Measurements from ENCODE around the gene SHANK3.
A peak's percentile ranks its signal among the peaks of the same experiment; 100 is the strongest.
"Not testable (repeated sequence)": the region's sequence is repeated elsewhere in the genome, so short reads cannot be mapped to it uniquely, and the experiment has no call there.

The SHANK3 gene

GRCh38 chr22:50633086-50633485, 39.5 kb upstream of the SHANK3 start:
- H3K36me3 ChIP-seq (ENCODE audit: control insufficient read depth, insufficient read depth, low read length, severe bottlenecking): no peaks in the 10 kb centered on the region
- H3K4me1 ChIP-seq (ENCODE audit: control insufficient read depth, insufficient read depth, low read length): peaks cover 6% of the 10 kb centered on the region
- H3K9ac ChIP-seq (ENCODE audit: low read length): no peak overlapping the region
- no peak for DNase-seq (ENCODE audit: low read depth)
- H3K4me3 ChIP-seq (ENCODE audit: low read length): no peak overlapping the region
- peaks cover 4% of the 10 kb centered on the region for H3K27me3 ChIP-seq (replicated peaks; ENCODE audit: control insufficient read depth, insufficient read depth, low read length)
- H3K9me3 ChIP-seq (ENCODE audit: control insufficient read depth, low read length): no peaks in the 10 kb centered on the region

- Histone ChIP-seq H3K36me3 (ENCODE audit: control insufficient read depth, insufficient read depth, low read length, severe bottlenecking) (no peaks in the 10 kb centered on the region), H3K9me3 (ENCODE audit: control insufficient read depth, low read length) (no peaks in the 10 kb centered on the region), H3K4me1 (ENCODE audit: control insufficient read depth, insufficient read depth, low read length) (peaks cover 1% of the 10 kb centered on the region), H3K27me3 (replicated peaks; ENCODE audit: control insufficient read depth, insufficient read depth, low read length) (peaks cover 4% of the 10 kb centered on the region), H3K4me3 (ENCODE audit: low read length) (no peak overlapping the region), H3K9ac (ENCODE audit: low read length) (no peak overlapping the region)
- DNase-seq (ENCODE audit: low read depth): no peak
Observed at GRCh38 chr22:50633771-50634170, 38.9 kb upstream of the SHANK3 start.

- no peak overlapping the region for H3K4me3 ChIP-seq (ENCODE audit: low read length)
- H3K4me1 ChIP-seq (ENCODE audit: control insufficient read depth, insufficient read depth, low read length): no peaks in the 10 kb centered on the region
- no peak for DNase-seq (ENCODE audit: low read depth)
- peaks cover 4% of the 10 kb centered on the region for H3K27me3 ChIP-seq (replicated peaks; ENCODE audit: control insufficient read depth, insufficient read depth, low read length)
- H3K9me3 ChIP-seq (ENCODE audit: control insufficient read depth, low read length): no peaks in the 10 kb centered on the region
- H3K9ac ChIP-seq (ENCODE audit: low read length): no peak overlapping the region
- H3K36me3 ChIP-seq (ENCODE audit: control insufficient read depth, insufficient read depth, low read length, severe bottlenecking): no peaks in the 10 kb centered on the region
Observed at GRCh38 chr22:50635591-50635990, 37.0 kb upstream of the SHANK3 start.

GRCh38 chr22:50640296-50640695, 32.3 kb upstream of the SHANK3 start:
- H3K36me3 ChIP-seq (ENCODE audit: control insufficient read depth, insufficient read depth, low read length, severe bottlenecking); H3K9ac ChIP-seq (ENCODE audit: low read length); H3K4me3 ChIP-seq (ENCODE audit: low read length); H3K9me3 ChIP-seq (ENCODE audit: control insufficient read depth, low read length); DNase-seq (ENCODE audit: low read depth): not testable (repeated sequence)
- Histone ChIP-seq H3K4me1 (ENCODE audit: control insufficient read depth, insufficient read depth, low read length) (peaks cover 17% of the 10 kb centered on the region), H3K27me3 (replicated peaks; ENCODE audit: control insufficient read depth, insufficient read depth, low read length) (peaks cover 25% of the 10 kb centered on the region)

GRCh38 chr22:50640857-50641647, 31.6 kb upstream of the SHANK3 start:
- H3K4me1 ChIP-seq (ENCODE audit: control insufficient read depth, insufficient read depth, low read length): peaks cover 17% of the 10 kb centered on the region
- DNase-seq (ENCODE audit: low read depth): no peak
- H3K27me3 ChIP-seq (replicated peaks; ENCODE audit: control insufficient read depth, insufficient read depth, low read length): peaks cover 32% of the 10 kb centered on the region
- no peak overlapping the region for H3K4me3 ChIP-seq (ENCODE audit: low read length)
- H3K9ac ChIP-seq (ENCODE audit: low read length): no peak overlapping the region
- no peaks in the 10 kb centered on the region for H3K36me3 ChIP-seq (ENCODE audit: control insufficient read depth, insufficient read depth, low read length, severe bottlenecking)
- no peaks in the 10 kb centered on the region for H3K9me3 ChIP-seq (ENCODE audit: control insufficient read depth, low read length)

- DNase-seq (ENCODE audit: low read depth): peak; percentile 52
- Histone ChIP-seq H3K9me3 (ENCODE audit: control insufficient read depth, low read length) (no peaks in the 10 kb centered on the region), H3K4me1 (ENCODE audit: control insufficient read depth, insufficient read depth, low read length) (peaks cover 17% of the 10 kb centered on the region), H3K4me3 (ENCODE audit: low read length) (no peak overlapping the region), H3K9ac (ENCODE audit: low read length) (no peak overlapping the region), H3K27me3 (replicated peaks; ENCODE audit: control insufficient read depth, insufficient read depth, low read length) (peaks cover 40% of the 10 kb centered on the region), H3K36me3 (ENCODE audit: control insufficient read depth, insufficient read depth, low read length, severe bottlenecking) (no peaks in the 10 kb centered on the region)
Observed at GRCh38 chr22:50641696-50642607, 30.7 kb upstream of the SHANK3 start.

- H3K9ac ChIP-seq (ENCODE audit: low read length); H3K36me3 ChIP-seq (ENCODE audit: control insufficient read depth, insufficient read depth, low read length, severe bottlenecking); DNase-seq (ENCODE audit: low read depth); H3K9me3 ChIP-seq (ENCODE audit: control insufficient read depth, low read length); H3K4me3 ChIP-seq (ENCODE audit: low read length): not testable (repeated sequence)
- Histone ChIP-seq H3K27me3 (replicated peaks; ENCODE audit: control insufficient read depth, insufficient read depth, low read length) (peaks cover 40% of the 10 kb centered on the region), H3K4me1 (ENCODE audit: control insufficient read depth, insufficient read depth, low read length) (peaks cover 17% of the 10 kb centered on the region)
Observed at GRCh38 chr22:50643021-50643820, 29.4 kb upstream of the SHANK3 start.

- not testable (repeated sequence) for H3K4me3 ChIP-seq (ENCODE audit: low read length); H3K9me3 ChIP-seq (ENCODE audit: control insufficient read depth, low read length); DNase-seq (ENCODE audit: low read depth); H3K36me3 ChIP-seq (ENCODE audit: control insufficient read depth, insufficient read depth, low read length, severe bottlenecking); H3K9ac ChIP-seq (ENCODE audit: low read length)
- Histone ChIP-seq H3K4me1 (ENCODE audit: control insufficient read depth, insufficient read depth, low read length) (peaks cover 17% of the 10 kb centered on the region), H3K27me3 (replicated peaks; ENCODE audit: control insufficient read depth, insufficient read depth, low read length) (peaks cover 40% of the 10 kb centered on the region)
Observed at GRCh38 chr22:50643821-50644101, 28.9 kb upstream of the SHANK3 start.

GRCh38 chr22:50653256-50653655, 19.4 kb upstream of the SHANK3 start:
- peaks cover 30% of the 10 kb centered on the region for H3K4me1 ChIP-seq (ENCODE audit: control insufficient read depth, insufficient read depth, low read length)
- no peak overlapping the region for H3K4me3 ChIP-seq (ENCODE audit: low read length)
- H3K9me3 ChIP-seq (ENCODE audit: control insufficient read depth, low read length): no peaks in the 10 kb centered on the region
- H3K9ac ChIP-seq (ENCODE audit: low read length): no peak overlapping the region
- no peaks in the 10 kb centered on the region for H3K27me3 ChIP-seq (replicated peaks; ENCODE audit: control insufficient read depth, insufficient read depth, low read length)
- no peak for DNase-seq (ENCODE audit: low read depth)
- H3K36me3 ChIP-seq (ENCODE audit: control insufficient read depth, insufficient read depth, low read length, severe bottlenecking): no peaks in the 10 kb centered on the region

GRCh38 chr22:50654664-50655063, 18.0 kb upstream of the SHANK3 start:
- H3K27me3 ChIP-seq (replicated peaks; ENCODE audit: control insufficient read depth, insufficient read depth, low read length); H3K4me3 ChIP-seq (ENCODE audit: low read length); H3K9me3 ChIP-seq (ENCODE audit: control insufficient read depth, low read length); H3K9ac ChIP-seq (ENCODE audit: low read length); H3K36me3 ChIP-seq (ENCODE audit: control insufficient read depth, insufficient read depth, low read length, severe bottlenecking); DNase-seq (ENCODE audit: low read depth): not testable (repeated sequence)
- peaks cover 30% of the 10 kb centered on the region for H3K4me1 ChIP-seq (ENCODE audit: control insufficient read depth, insufficient read depth, low read length)
